Measurements from ENCODE around the gene TRIO.

GRCh38 chr5:14556015-14556414, 412.9 kb downstream of the TRIO start:
- TF ChIP-seq CTCF (IDR thresholded peaks at IDR 0.05; ENCODE audit: low read length), result no peak
- no peak for TF ChIP-seq EZH2 (optimal IDR thresholded peaks at IDR 0.05; ENCODE audit: low read depth, low read length)
- no peak for TF ChIP-seq EZH2phosphoT487 (IDR thresholded peaks at IDR 0.05; ENCODE audit: low read length)
